MM.1S (cell line): ENCODE results near the gene EPHB1.

ENCODE experiments used
- CTCF ChIP-seq: fragments of 300-600 bp; sonication (generic); IDR thresholded peaks from 2 replicates; pipeline ENCODE4 v1.5.1; 2016; ENCODE audit warnings: antibody characterized with exemption, low read length, mixed read lengths
- EZH2 ChIP-seq: fragments of 300-600 bp; sonication (generic); optimal IDR thresholded peaks from 2 replicates; pipeline ENCODE3; 2017; ENCODE audit warnings: low read depth, mild to moderate bottlenecking, antibody characterized with exemption, low read length, mixed read lengths

GRCh38 chr3:135238236-135238830 lies 443.3 kb downstream of the EPHB1 start:
- TF ChIP-seq EZH2 (no peak), CTCF (no peak)
